WTC11 (cell line): Measurements from ENCODE around the gene IL21R. TPM values are rescaled to one million over a fixed set of nuclear protein-coding genes. Genes with fewer than 3 reads are reported as not detected.

Experiments
- ATAC-seq: fragments of 200-7000 bp; cut with Tn5 transposase; 2 replicates; pipeline ENCODE4 v1.10.0; 2021; ENCODE audit warnings: mild to moderate bottlenecking, moderate library complexity
- CTCF ChIA-PET: fragments of 300-600 bp; sonication (Branson Sonifier 250); formaldehyde crosslinking; loops from one replicate; lab custom pipeline; 2021; ENCODE audit warnings: antibody characterized with exemption; lab: Charles Lee
- POLR2A ChIA-PET: fragments of 350-600 bp; sonication (Branson Sonifier 250); formaldehyde crosslinking; loops from one replicate; lab custom pipeline; 2021; ENCODE audit warnings: antibody characterized with exemption; lab: Charles Lee
- DNase-seq: peaks from one replicate; pipeline ENCODE4 v3.0.0; 2021; ENCODE audit warnings: low spot score
- H3K27ac Mint-ChIP-seq: 2 replicates; pipeline ENCODE4 v1.8.0; 2021; ENCODE audit warnings: mixed read lengths
- H3K27me3 Mint-ChIP-seq: 2 replicates; pipeline ENCODE4 v1.8.0; 2021; ENCODE audit warnings: low read depth, mild to moderate bottlenecking, moderate library complexity, mixed read lengths
- H3K36me3 Mint-ChIP-seq: 2 replicates; pipeline ENCODE4 v1.8.0; 2021; ENCODE audit warnings: mixed read lengths
- H3K4me1 Mint-ChIP-seq: 2 replicates; pipeline ENCODE4 v1.8.0; 2022; ENCODE audit warnings: mixed read lengths
- H3K4me3 Mint-ChIP-seq: 2 replicates; pipeline ENCODE4 v1.8.0; 2021; ENCODE audit warnings: mild to moderate bottlenecking, moderate library complexity, mixed read lengths
- H3K9me3 Mint-ChIP-seq: 2 replicates; pipeline ENCODE4 v1.8.0; 2021; ENCODE audit warnings: mixed read lengths
- E2F1 ChIP-seq: sonication (generic); formaldehyde crosslinking; IDR thresholded peaks from 2 replicates; pipeline ENCODE4 v1.8.0; 2022; ENCODE audit warnings: mild to moderate bottlenecking, missing genetic modification reagents
- E2F4 ChIP-seq: sonication (generic); formaldehyde crosslinking; IDR thresholded peaks from 2 replicates; pipeline ENCODE4 v1.8.1; 2022; ENCODE audit warnings: low read depth, mild to moderate bottlenecking, moderate library complexity, missing genetic modification reagents, borderline replicate concordance
- EMX1 ChIP-seq: fragments of 250-450 bp; sonication (Bioruptor Pico); IDR thresholded peaks from 2 replicates; pipeline ENCODE4 v1.8.0; 2021; ENCODE audit warnings: mild to moderate bottlenecking
- ETV6 ChIP-seq: sonication (generic); formaldehyde crosslinking; IDR thresholded peaks from 2 replicates; pipeline ENCODE4 v1.8.1; 2022; ENCODE audit warnings: mild to moderate bottlenecking, missing genetic modification reagents
- GRHL2 ChIP-seq: fragments of 250-450 bp; sonication (Bioruptor Pico); IDR thresholded peaks from 2 replicates; pipeline ENCODE4 v1.8.0; 2022; ENCODE audit warnings: mild to moderate bottlenecking, moderate library complexity; ENCODE audit not compliant: insufficient replicate concordance, severe bottlenecking
- GTF2I ChIP-seq: fragments of 250-450 bp; sonication (Bioruptor Pico); conservative IDR thresholded peaks from 2 replicates; pipeline ENCODE4 v1.4.0; 2021; ENCODE audit warnings: mild to moderate bottlenecking
- HMGA2 ChIP-seq: fragments of 250-450 bp; sonication (Bioruptor Pico); IDR thresholded peaks from 2 replicates; pipeline ENCODE4 v1.4.0; 2021; ENCODE audit warnings: mild to moderate bottlenecking, moderate library complexity
- IRF2 ChIP-seq: sonication (generic); formaldehyde crosslinking; IDR thresholded peaks from 2 replicates; pipeline ENCODE4 v1.8.0; 2022; ENCODE audit warnings: low read depth, missing genetic modification reagents, borderline replicate concordance
- MYBL2 ChIP-seq: sonication (generic); formaldehyde crosslinking; IDR thresholded peaks from 2 replicates; pipeline ENCODE4 v1.8.1; 2023; ENCODE audit warnings: mild to moderate bottlenecking, moderate library complexity, missing genetic modification reagents
- NFYB ChIP-seq: sonication (generic); formaldehyde crosslinking; conservative IDR thresholded peaks from 2 replicates; pipeline ENCODE4 v1.8.0; 2022; ENCODE audit warnings: low read depth, missing genetic modification reagents
- NR1H2 ChIP-seq: sonication (generic); formaldehyde crosslinking; IDR thresholded peaks from 2 replicates; pipeline ENCODE4 v1.9.0; 2021; ENCODE audit warnings: mild to moderate bottlenecking, moderate library complexity, missing genetic modification reagents
- NR2C2 ChIP-seq: sonication (generic); formaldehyde crosslinking; IDR thresholded peaks from 2 replicates; pipeline ENCODE4 v1.8.0; 2022; ENCODE audit warnings: mild to moderate bottlenecking, missing genetic modification reagents
- RELA ChIP-seq: sonication (generic); formaldehyde crosslinking; IDR thresholded peaks from 2 replicates; pipeline ENCODE4 v1.8.1; 2022; ENCODE audit warnings: missing genetic modification reagents, mild to moderate bottlenecking, borderline replicate concordance
- RORB ChIP-seq: fragments of 250-450 bp; sonication (Bioruptor Pico); IDR thresholded peaks from 2 replicates; pipeline ENCODE4 v1.9.0; 2021; ENCODE audit warnings: mild to moderate bottlenecking
- ZNF416 ChIP-seq: fragments of 250-450 bp; sonication (Bioruptor Pico); IDR thresholded peaks from 2 replicates; pipeline ENCODE4 v1.9.0; 2021; ENCODE audit warnings: mild to moderate bottlenecking, inconsistent platforms
- ZNF532 ChIP-seq: fragments of 250-450 bp; sonication (Bioruptor Pico); IDR thresholded peaks from 2 replicates; pipeline ENCODE4 v1.9.0; 2021; ENCODE audit warnings: mild to moderate bottlenecking, borderline replicate concordance
- total RNA-seq: library from RNA; stranded (reverse); gene quantifications from 3 replicates; pipeline ENCODE4 v1.2.3, GENCODE V29; 2021
- TF ChIP-seq, protein P1 (sequence below): fragments of 250-450 bp; sonication (Bioruptor Pico); IDR thresholded peaks from 2 replicates; pipeline ENCODE4 v1.9.0; 2021; ENCODE audit warnings: mild to moderate bottlenecking
- TF ChIP-seq, protein P2 (sequence below): sonication (generic); formaldehyde crosslinking; IDR thresholded peaks from 2 replicates; pipeline ENCODE4 v1.8.0; 2023; ENCODE audit warnings: missing genetic modification reagents
- TF ChIP-seq, protein P3 (sequence below): fragments of 250-450 bp; sonication (Bioruptor Pico); IDR thresholded peaks from 2 replicates; pipeline ENCODE4 v1.8.0; 2021; ENCODE audit warnings: mild to moderate bottlenecking
- TF ChIP-seq, protein P4 (sequence below): fragments of 250-450 bp; sonication (Bioruptor Pico); IDR thresholded peaks from 2 replicates; pipeline ENCODE4 v1.9.0; 2021; ENCODE audit warnings: mild to moderate bottlenecking

Gene IL21R
- total RNA-seq, 1 experiment from 2014 or later, result 0.70 TPM

GRCh38 chr16:27404163-27404823, 2.3 kb downstream of the IL21R start:
- Mint-ChIP-seq H3K36me3 (no peaks in the 10 kb centered on the region), H3K27me3 (no peaks in the 10 kb centered on the region), H3K9me3 (peaks cover 3% of the 10 kb centered on the region; the same call in 1 of the 2 replicates), H3K4me1 (peaks cover 23% of the 10 kb centered on the region), H3K4me3 (no peak overlapping the region), H3K27ac (no peak overlapping the region)
- TF ChIP-seq IRF2 (CRISPR knock-in tag), result no peak
- TF ChIP-seq, protein P1, sequence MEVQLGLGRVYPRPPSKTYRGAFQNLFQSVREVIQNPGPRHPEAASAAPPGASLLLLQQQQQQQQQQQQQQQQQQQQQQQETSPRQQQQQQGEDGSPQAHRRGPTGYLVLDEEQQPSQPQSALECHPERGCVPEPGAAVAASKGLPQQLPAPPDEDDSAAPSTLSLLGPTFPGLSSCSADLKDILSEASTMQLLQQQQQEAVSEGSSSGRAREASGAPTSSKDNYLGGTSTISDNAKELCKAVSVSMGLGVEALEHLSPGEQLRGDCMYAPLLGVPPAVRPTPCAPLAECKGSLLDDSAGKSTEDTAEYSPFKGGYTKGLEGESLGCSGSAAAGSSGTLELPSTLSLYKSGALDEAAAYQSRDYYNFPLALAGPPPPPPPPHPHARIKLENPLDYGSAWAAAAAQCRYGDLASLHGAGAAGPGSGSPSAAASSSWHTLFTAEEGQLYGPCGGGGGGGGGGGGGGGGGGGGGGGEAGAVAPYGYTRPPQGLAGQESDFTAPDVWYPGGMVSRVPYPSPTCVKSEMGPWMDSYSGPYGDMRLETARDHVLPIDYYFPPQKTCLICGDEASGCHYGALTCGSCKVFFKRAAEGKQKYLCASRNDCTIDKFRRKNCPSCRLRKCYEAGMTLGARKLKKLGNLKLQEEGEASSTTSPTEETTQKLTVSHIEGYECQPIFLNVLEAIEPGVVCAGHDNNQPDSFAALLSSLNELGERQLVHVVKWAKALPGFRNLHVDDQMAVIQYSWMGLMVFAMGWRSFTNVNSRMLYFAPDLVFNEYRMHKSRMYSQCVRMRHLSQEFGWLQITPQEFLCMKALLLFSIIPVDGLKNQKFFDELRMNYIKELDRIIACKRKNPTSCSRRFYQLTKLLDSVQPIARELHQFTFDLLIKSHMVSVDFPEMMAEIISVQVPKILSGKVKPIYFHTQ, result no peak
- TF ChIP-seq, protein P2, sequence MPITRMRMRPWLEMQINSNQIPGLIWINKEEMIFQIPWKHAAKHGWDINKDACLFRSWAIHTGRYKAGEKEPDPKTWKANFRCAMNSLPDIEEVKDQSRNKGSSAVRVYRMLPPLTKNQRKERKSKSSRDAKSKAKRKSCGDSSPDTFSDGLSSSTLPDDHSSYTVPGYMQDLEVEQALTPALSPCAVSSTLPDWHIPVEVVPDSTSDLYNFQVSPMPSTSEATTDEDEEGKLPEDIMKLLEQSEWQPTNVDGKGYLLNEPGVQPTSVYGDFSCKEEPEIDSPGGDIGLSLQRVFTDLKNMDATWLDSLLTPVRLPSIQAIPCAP, result no peak
- TF ChIP-seq ETV6 (CRISPR knock-in tag), result no peak
- TF ChIP-seq, protein P3, sequence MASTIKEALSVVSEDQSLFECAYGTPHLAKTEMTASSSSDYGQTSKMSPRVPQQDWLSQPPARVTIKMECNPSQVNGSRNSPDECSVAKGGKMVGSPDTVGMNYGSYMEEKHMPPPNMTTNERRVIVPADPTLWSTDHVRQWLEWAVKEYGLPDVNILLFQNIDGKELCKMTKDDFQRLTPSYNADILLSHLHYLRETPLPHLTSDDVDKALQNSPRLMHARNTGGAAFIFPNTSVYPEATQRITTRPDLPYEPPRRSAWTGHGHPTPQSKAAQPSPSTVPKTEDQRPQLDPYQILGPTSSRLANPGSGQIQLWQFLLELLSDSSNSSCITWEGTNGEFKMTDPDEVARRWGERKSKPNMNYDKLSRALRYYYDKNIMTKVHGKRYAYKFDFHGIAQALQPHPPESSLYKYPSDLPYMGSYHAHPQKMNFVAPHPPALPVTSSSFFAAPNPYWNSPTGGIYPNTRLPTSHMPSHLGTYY (CRISPR knock-in tag), result no peak
- TF ChIP-seq ZNF532 (CRISPR knock-in tag), result no peak
- no peak for TF ChIP-seq ZNF416 (CRISPR knock-in tag)
- no peak for TF ChIP-seq NR1H2 (CRISPR knock-in tag)
- ChIA-PET CTCF (interaction anchor here (2.0 kb wide), 1 partner anchor 30 kb away, joined by 8 read pairs; no protein-coding TSS in a partner anchor), POLR2A (no interaction called here)
- DNase-seq (no peak), ATAC-seq (no peak)

GRCh38 chr16:27405546-27406451, 3.8 kb downstream of the IL21R start:
- no peak overlapping the region for H3K4me3 Mint-ChIP-seq
- ATAC-seq (peak; percentile 62), DNase-seq (no peak)
- POLR2A ChIA-PET, result no interaction called here
- peaks cover 27% of the 10 kb centered on the region for H3K4me1 Mint-ChIP-seq
- H3K9me3 Mint-ChIP-seq, result no peaks in the 10 kb centered on the region
- H3K36me3 Mint-ChIP-seq, result no peaks in the 10 kb centered on the region
- H3K27me3 Mint-ChIP-seq, result no peaks in the 10 kb centered on the region
- CTCF ChIA-PET, result interaction anchor here (0.7 to 2.0 kb wide), 4 partner anchors 31 to 226 kb away, joined by 3 to 10 read pairs (median 6); no protein-coding TSS in a partner anchor
- no peak overlapping the region for H3K27ac Mint-ChIP-seq
- TF ChIP-seq NFYB (CRISPR knock-in tag), result no peak
- TF ChIP-seq E2F4, result no peak
- TF ChIP-seq MYBL2, result no peak
- TF ChIP-seq HMGA2, result no peak
- TF ChIP-seq RORB (CRISPR knock-in tag), result no peak
- no peak for TF ChIP-seq GRHL2 (CRISPR knock-in tag)
- TF ChIP-seq, protein P4, sequence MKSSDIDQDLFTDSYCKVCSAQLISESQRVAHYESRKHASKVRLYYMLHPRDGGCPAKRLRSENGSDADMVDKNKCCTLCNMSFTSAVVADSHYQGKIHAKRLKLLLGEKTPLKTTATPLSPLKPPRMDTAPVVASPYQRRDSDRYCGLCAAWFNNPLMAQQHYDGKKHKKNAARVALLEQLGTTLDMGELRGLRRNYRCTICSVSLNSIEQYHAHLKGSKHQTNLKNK, result no peak
- TF ChIP-seq RELA (CRISPR knock-in tag), result no peak
- no peak for TF ChIP-seq GTF2I (CRISPR knock-in tag)
- TF ChIP-seq NR2C2 (CRISPR knock-in tag), result no peak
- TF ChIP-seq E2F1 (CRISPR knock-in tag), result no peak
- TF ChIP-seq EMX1 (CRISPR knock-in tag), result no peak
